ENCODE results near the gene VPS37C.
"Not testable (repeated sequence)": the region's sequence is repeated elsewhere in the genome, so short reads cannot be mapped to it uniquely, and the experiment has no call there.

Gene VPS37C

GRCh38 chr11:61102667-61103571 lies 58.3 kb downstream of the VPS37C start:
- DNase-seq, result no peak

- DNase-seq, result no peak
These were observed 62.4 kb downstream of the VPS37C start for GRCh38 chr11:61098778-61099177.

GRCh38 chr11:61098261-61098660 lies 63.0 kb downstream of the VPS37C start:
- not testable (repeated sequence) for DNase-seq

GRCh38 chr11:61095021-61095420 lies 66.2 kb downstream of the VPS37C start:
- DNase-seq, result no peak

GRCh38 chr11:61094167-61094566 lies 67.1 kb downstream of the VPS37C start:
- not testable (repeated sequence) for DNase-seq

GRCh38 chr11:61092908-61093763 lies 68.1 kb downstream of the VPS37C start:
- DNase-seq, result no peak

- DNase-seq, result no peak
These were observed 68.9 kb downstream of the VPS37C start for GRCh38 chr11:61092280-61092766.

- no peak for DNase-seq
These were observed 69.6 kb downstream of the VPS37C start for GRCh38 chr11:61091373-61092279.

- DNase-seq, result no peak
These were observed 70.2 kb downstream of the VPS37C start for GRCh38 chr11:61090982-61091372.

- no peak for DNase-seq
These were observed 70.7 kb downstream of the VPS37C start for GRCh38 chr11:61090521-61090920.

- DNase-seq, result no peak
These were observed 71.3 kb downstream of the VPS37C start for GRCh38 chr11:61089806-61090491.

GRCh38 chr11:61087426-61088119 lies 73.7 kb downstream of the VPS37C start:
- no peak for DNase-seq

- no peak for DNase-seq
These were observed 77.6 kb downstream of the VPS37C start for GRCh38 chr11:61083601-61084147.

- DNase-seq, result no peak
These were observed 78.2 kb downstream of the VPS37C start for GRCh38 chr11:61082931-61083531.

- no peak for DNase-seq
These were observed 79.0 kb downstream of the VPS37C start for GRCh38 chr11:61082062-61082870.

- DNase-seq, result no peak
These were observed 80.1 kb downstream of the VPS37C start for GRCh38 chr11:61080986-61081590.

GRCh38 chr11:61080526-61080925 lies 80.7 kb downstream of the VPS37C start:
- no peak for DNase-seq
